Activated T-cell treated with anti-CD3 and anti-CD28 coated beads for 24 hours (primary cell): Measurements from ENCODE around the gene ARL10.
A peak's percentile ranks its signal among the peaks of the same experiment; 100 is the strongest.
"Not testable (repeated sequence)": the region's sequence is repeated elsewhere in the genome, so short reads cannot be mapped to it uniquely, and the experiment has no call there.

Source experiments
- DNase-seq: peaks from one replicate; pipeline ENCODE4 v3.0.0-alpha.2; 2020; ENCODE audit warnings: low read depth

ARL10 gene

GRCh38 chr5:176388444-176389134, 23.3 kb downstream of the ARL10 start, which contains the start of the genes HIGD2A and NOP16:
HIGD2A (plus strand) TSS chr5:176388751; CDS start chr5:176388820, 69 bp downstream.
NOP16 (minus strand) TSS chr5:176388598; CDS start chr5:176388539, 59 bp downstream.
- DNase-seq, result peak; percentile 99

DNA sequence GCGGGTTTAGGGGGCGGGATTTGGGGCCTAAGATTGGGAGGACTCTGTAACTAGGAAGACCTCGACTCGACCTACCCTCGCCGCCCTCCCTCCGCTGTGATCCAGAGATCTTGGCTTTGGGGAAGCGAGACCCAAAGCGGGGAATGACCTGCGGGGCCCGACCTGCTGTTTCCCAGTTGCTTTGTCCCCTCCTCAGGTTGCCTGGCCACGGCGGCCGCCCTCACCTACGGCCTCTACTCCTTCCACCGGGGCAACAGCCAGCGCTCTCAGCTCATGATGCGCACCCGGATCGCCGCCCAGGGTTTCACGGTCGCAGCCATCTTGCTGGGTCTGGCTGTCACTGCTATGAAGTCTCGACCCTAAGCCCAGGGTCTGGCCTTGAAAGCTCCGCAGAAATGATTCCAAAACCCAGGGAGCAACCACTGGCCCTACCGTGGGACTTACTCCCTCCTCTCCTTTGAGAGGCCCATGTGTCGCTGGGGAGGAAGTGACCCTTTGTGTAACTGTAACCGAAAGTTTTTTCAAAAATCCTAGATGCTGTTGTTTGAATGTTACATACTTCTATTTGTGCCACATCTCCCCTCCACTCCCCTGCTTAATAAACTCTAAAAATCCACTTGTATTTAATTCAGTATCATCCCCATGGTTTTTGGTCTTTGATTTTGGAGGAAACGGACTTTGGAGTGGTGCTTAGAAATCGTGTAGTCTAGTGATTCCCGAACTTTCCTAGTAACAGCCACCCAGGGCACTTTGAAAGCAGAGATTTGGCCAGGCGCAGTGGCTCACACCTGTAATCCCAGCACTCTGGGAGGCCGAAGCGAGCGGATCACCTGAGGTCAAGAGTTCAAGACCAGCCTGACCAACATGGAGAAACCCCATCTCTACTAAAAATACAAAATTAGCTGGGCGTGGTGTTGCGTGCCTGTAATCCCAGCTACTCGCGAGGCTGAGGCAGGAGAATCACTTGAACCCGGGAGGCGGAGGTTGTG, 24.1 kb downstream of the ARL10 start:
- DNase-seq, result no peak

DNA sequence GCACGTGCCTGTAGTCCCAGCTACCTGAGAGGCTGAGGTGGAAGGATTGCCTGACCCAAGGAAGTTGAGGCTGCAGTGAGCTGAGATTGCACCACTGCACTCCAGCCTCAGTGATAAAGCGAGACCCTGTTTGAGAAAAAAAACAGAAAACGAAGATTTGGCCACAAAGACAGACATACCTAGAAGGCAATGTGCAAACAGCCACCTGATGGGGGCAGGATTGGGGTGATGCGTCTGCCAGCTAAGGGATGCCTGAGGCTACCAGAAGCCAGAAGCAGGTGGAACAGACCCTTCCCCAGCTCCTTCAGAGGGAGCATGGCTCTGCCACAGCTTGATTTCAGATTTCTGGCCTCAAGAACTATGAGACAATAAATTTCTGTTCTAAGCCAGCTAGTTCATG, 26.2 kb downstream of the ARL10 start:
- DNase-seq, result no peak

- no peak for DNase-seq
Measured at GRCh38 chr5:176391999-176392398, 26.7 kb downstream of the ARL10 start.

- no peak for DNase-seq
Measured at GRCh38 chr5:176392526-176392925, 27.2 kb downstream of the ARL10 start.

DNA sequence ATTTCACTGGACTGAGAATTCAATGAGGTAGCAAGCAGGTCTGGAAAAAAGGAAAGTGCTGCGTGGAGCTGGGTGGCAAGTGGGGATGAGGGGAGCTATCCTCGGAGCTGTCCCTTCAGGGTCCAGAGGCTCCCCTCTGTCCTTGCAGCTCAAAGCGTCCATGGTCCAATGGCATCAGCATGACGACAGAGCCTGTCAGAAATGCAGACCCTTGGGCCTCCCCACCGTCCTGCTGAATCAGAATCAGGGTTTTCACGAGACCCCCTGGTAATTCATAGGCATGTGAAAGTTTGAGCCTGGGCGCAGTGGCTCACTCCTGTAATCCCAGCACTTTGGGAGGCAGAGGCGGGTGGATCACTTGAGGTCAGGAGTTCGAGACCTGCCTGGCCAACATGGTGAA, 28.8 kb downstream of the ARL10 start:
- no peak for DNase-seq

- DNase-seq, result no peak
Measured at GRCh38 chr5:176394881-176395675, 29.8 kb downstream of the ARL10 start.

DNA sequence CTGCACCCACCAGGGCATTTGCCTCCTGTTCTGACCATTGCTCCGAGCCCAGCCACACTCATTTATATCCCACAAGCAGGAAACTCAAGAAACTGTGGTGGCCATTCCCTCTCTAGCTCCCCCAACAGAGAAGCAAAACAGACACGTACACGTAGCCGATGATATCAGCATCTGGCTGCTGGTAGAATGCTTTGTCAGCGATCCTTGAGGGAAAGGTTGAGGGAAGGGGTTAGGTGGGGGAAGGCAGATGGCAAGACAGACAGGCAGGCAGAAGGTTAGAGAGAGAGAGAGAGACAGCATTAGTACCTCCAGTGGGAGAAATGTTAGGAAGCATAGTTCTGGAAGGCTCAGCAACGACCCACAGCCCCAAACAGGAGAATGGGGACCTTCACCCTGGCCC, 31.0 kb downstream of the ARL10 start:
- no peak for DNase-seq

DNA sequence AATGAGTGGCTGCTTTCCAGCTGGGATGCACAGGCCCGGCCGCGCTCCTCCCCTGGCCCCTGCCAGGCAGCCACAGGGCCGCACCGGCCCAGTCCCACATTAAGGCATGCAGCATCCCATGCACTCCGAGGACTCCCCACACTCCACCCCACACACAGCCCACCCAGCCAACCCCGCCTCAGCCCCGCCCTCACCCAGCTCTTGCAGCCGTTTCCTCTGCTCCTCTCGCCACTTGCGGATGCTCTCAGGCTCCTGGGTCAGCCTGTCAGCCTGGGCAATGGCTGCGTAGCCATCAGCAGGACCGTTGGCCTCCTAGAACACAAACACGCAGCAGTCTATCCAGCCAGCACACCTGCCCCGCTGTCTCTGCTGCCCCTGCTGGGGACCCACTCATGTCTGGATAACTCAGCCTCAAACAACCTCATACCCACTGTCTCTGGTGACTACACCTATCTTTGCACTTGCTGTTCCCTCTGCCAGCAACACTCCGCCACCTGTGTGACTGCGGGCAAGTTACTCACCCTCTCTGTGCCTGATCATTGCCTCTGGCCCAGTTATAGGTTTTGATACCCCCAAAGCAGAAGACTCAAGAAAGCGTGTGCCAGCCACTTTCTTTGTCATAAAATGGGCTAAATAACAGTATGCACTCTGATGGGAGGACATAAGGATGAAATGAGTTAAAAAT, 32.6 kb downstream of the ARL10 start:
- DNase-seq, result no peak

DNA sequence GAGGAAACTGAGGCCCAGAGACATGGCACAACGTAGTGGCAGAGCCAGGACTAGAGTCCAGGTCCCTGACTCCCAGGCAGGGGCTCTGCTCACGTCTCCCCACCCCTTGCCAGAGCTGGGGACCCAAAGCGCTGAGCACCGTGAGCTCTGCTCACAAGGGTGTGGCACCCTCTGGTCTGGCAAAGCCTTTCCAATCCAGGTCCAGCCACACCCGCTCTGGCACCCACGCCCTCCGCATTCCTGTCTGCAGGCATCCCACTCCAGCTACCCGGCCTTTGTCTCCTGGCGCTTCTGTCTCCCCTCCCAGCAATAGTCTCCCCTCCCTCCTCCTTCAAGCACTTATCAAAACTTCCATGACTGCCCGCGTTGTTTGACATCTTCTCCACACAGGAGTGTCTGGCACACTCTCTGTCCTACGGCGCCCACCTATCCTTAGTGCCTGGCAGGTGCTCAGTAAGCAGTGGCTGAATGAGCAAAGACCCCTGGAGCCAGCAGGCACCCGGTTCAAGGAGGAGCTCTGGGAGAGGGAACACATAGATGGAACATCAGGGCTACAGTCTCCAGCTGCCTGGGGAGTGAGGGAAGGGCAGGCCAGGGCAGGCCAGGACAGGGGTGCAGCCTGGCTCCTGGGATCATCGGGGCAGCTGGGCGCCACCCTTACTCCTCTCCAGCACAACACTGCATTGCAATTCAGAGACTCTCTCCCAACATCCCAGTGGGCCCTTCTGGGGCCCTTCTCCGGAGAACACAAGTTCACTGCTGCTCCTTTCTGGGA, 35.3 kb downstream of the ARL10 start:
- no peak for DNase-seq

GRCh38 chr5:176401281-176402205, 36.3 kb downstream of the ARL10 start:
- no peak for DNase-seq

DNA sequence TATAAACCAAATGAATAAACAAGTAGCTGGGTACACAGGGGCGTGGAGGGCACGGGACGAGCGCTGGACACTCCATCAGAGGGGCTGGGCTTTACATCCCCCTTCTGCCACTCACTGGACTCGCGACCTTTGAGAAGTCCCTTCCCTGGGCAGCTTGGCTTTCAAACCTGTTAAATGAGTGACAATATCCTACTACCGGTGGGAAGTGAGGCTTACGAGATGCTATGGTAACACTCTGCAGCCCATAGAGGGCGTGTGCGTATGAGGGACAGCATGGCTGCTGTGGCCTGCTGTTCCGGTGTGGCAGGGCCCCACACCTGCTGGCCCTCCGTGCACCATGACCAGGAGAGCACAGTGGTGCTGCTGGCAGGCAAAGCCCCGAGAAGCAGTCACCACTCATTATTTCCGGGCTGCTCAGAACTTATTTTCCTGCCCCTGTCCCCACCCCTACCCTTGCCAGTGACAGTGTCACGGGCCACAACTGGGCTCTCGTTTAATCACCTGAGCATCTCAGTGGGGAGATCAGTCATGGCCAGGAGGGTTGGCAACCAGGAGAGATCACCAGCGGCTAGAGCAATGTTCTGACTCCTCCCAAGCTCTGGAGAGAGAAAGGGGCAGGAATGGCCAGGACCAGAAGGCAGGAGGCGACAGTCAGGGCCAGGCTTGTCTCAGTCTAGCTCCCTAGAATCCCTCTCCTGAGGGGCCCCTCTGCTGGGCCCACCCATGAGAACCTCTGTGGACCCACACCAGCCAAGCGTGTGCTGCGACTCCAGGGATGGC, 40.6 kb downstream of the ARL10 start:
- DNase-seq, result no peak

GRCh38 chr5:176406436-176407052, 41.3 kb downstream of the ARL10 start:
- DNase-seq, result no peak

DNA sequence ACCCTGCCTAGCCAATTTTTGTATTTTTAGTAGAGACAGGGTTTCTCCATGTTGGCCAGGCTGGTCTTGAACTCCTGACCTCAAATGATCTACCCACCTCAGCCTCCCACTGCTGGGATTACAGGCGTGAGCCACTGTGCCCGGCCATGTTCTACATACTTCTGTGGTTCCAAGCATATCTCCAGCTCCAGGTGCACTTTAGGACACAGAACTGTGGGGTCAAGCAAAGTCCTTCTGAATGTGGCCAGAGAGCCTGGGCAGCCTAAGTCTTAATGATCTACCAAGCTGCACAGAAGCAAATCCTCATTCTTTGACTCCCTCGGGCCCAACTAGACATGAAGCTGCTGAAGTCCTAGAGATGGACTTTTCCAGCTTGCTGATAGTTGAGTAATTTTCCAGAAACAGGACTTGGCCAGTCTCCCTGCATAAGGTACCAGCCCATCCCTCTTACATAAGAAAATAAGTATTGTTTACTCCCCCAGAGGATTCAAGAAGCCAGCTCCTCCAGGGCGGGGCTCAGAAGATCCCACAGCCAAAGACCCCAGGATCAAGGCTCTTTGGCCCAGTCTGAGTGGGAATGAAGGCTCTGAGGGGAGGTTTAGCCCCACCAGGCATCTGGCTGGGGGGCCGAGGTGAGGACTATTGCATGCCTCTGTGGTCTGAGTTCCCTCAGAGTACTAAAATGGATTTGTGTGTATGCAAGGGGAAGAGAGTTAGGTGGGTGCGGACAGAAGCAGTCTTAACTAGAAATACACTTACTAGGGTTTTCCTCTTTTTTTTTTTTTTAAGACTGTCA, 42.4 kb downstream of the ARL10 start:
- DNase-seq, result no peak

DNA sequence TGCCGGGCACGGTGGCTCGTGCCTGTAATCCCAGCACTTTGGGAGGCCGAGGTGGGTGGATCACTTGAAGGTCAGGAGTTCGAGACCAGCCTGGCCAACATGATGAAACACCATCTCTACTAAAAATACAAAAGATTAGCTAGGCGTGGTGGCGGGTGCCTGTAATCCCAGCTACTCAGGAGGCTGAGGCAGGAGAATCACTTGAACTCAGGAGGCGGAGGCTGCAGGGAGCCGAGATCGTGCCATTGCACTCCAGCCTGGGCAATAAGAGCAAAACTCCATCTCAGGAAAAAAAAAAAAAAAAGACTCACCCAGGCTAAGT, 42.9 kb downstream of the ARL10 start:
- not testable (repeated sequence) for DNase-seq

GRCh38 chr5:176408590-176408989, 43.3 kb downstream of the ARL10 start:
- no peak for DNase-seq

GRCh38 chr5:176409765-176410164, 44.5 kb downstream of the ARL10 start:
- no peak for DNase-seq
